Measurements from ENCODE around the gene SH3BP5.

DNA sequence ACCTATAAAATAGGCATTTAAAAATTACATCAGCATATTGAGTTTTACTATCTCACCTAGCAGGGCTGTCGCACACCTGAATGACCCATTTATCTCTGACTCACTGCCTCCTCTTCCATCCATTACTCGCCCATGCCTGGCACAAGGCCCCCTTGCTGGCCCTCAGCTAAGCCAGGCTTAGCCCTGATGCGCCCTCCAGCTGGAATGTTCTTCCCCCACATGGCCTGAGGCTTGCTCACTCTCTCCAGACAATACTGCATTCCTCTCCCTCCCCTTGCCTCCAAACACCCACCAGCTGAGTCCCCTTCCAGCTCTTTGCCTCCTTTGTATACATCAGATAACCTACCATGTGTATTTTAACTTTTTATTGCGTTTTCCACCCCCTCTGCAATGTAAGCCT is 7.2 kb downstream of the SH3BP5 start:
- TF ChIP-seq, protein P1, sequence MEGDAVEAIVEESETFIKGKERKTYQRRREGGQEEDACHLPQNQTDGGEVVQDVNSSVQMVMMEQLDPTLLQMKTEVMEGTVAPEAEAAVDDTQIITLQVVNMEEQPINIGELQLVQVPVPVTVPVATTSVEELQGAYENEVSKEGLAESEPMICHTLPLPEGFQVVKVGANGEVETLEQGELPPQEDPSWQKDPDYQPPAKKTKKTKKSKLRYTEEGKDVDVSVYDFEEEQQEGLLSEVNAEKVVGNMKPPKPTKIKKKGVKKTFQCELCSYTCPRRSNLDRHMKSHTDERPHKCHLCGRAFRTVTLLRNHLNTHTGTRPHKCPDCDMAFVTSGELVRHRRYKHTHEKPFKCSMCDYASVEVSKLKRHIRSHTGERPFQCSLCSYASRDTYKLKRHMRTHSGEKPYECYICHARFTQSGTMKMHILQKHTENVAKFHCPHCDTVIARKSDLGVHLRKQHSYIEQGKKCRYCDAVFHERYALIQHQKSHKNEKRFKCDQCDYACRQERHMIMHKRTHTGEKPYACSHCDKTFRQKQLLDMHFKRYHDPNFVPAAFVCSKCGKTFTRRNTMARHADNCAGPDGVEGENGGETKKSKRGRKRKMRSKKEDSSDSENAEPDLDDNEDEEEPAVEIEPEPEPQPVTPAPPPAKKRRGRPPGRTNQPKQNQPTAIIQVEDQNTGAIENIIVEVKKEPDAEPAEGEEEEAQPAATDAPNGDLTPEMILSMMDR (conservative IDR thresholded peaks at IDR 0.05 in 1 of 2, IDR thresholded peaks at IDR 0.05 in 1 of 2; ENCODE audit: extremely low read depth in 1 of 2, insufficient read depth in 1 of 2, low read depth in 1 of 2, low read length in 2 of 2): no peak
- no peak for TF ChIP-seq EZH2 (IDR thresholded peaks at IDR 0.05; ENCODE audit: borderline replicate concordance, low read length)

All from mammary epithelial cell (primary cell).